Esophagus mucosa (tissue), 1 donor: ENCODE measurements around the gene MANBA. TPM values are rescaled to one million over a fixed set of nuclear protein-coding genes. Genes with fewer than 3 reads are reported as not detected.
A peak's percentile ranks its signal among the peaks of the same experiment; 100 is the strongest.

Source experiments
- ATAC-seq: fragments of 200-7000 bp; cut with Tn5 transposase; one replicate; pipeline ENCODE4 v1.9.1; 2020
- total RNA-seq: library from RNA; stranded (reverse); gene quantifications from one replicate; pipeline ENCODE4 v1.2.4, GENCODE V29; 2023
- donor health status: DM: yes; HTN: yes; CAD: no.

Gene MANBA
- 10.7 TPM for total RNA-seq

- ATAC-seq = peak; percentile 96
These were observed at the start of gene MANBA for GRCh38 chr4:102760645-102761295. Gene MANBA, minus strand, starts transcription at chr4:102760968. Its CDS starts 74 bp downstream, at chr4:102760894.

GRCh38 chr4:102809691-102810090 lies 48.9 kb upstream of the MANBA start:
- ATAC-seq = no peak

DNA sequence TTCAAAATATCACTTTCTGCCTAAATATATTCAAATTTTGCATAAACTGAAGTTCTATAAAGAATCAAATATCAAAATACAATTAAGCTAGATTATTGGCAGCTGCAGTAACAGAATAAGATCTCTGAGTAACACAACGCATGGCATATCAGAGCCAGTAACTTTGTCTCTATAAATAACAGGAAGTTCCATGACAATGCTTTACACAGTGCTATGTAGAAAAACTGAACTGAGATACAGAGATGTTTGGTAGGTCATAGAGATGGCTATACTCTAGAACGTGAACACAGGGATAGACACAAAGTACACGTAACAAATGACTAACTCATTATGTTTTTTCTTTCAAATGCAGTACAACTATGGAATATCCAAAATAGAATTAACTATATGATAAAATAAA lies 48.4 kb upstream of the MANBA start:
- peak; percentile 42 for ATAC-seq

GRCh38 chr4:102808009-102808408 lies 47.2 kb upstream of the MANBA start:
- no peak for ATAC-seq

- no peak for ATAC-seq
These were observed 46.6 kb upstream of the MANBA start for GRCh38 chr4:102807345-102807744.

DNA sequence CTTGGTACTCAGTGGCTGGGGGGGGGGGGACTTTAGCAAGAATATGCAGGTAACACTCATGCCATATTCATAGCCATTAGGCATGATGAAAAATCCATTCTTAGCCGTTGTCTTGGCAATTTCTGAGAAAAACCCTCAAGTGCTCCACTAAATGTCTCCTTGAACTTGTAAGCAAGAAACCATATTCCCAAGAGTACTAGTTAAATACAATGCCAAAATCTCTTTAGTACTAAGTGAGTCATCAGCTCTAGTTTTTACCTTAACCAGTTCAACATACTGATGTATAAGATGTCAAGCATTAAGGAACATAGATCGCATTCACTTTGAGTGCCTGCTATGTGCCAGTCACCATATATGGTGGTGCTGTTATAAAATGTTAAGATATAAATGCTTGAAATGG lies 39.0 kb upstream of the MANBA start:
- ATAC-seq = no peak

DNA sequence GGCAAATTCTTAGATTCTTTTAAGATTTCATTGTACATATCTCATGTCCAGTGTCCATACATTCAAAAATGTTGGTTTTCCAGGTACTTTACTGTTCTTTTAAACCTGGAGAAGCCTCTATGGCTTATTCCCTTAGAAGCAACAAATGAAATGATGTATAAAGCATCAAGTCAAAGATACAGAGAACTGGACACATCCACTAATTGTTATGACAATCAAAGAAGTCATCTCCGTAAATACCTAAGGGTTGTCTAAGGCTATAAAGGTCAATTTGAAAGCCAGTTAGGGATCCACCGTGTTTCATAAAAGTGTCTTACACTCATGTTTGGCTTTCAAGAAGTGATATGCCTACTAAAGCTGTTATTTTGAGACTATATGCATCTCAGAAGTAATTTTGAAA lies 34.2 kb upstream of the MANBA start:
- ATAC-seq = no peak

GRCh38 chr4:102792361-102792936 lies 31.7 kb upstream of the MANBA start:
- ATAC-seq = no peak

DNA sequence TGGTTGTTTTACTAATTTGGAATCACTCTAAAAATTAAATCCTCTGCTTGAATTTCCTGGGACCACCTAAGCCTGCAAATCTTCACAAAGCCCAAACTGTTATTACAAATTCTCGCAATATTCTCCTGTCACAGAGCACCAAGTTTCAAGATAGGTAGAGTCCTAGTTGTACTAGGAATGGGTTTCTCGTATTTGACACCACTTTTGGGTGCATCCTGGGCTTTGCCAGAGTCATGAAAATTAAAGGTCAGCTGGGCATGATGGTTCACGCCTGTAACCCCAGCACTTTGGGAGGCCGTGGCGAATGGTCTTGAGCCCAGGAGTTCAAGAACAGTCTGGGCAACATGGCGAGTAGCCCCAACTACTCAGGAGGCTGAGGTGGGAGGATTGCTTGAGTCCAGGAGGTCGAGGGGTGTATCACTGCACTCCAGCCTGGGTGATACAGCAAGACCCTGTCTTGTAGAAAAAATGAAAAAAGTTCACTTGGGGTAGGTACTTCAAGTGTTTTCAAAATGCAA lies 30.6 kb upstream of the MANBA start:
- ATAC-seq = no peak

GRCh38 chr4:102789317-102789717 lies 28.5 kb upstream of the MANBA start:
- ATAC-seq = peak; percentile 20

- no peak for ATAC-seq
These were observed 27.2 kb upstream of the MANBA start for GRCh38 chr4:102787944-102788343.

DNA sequence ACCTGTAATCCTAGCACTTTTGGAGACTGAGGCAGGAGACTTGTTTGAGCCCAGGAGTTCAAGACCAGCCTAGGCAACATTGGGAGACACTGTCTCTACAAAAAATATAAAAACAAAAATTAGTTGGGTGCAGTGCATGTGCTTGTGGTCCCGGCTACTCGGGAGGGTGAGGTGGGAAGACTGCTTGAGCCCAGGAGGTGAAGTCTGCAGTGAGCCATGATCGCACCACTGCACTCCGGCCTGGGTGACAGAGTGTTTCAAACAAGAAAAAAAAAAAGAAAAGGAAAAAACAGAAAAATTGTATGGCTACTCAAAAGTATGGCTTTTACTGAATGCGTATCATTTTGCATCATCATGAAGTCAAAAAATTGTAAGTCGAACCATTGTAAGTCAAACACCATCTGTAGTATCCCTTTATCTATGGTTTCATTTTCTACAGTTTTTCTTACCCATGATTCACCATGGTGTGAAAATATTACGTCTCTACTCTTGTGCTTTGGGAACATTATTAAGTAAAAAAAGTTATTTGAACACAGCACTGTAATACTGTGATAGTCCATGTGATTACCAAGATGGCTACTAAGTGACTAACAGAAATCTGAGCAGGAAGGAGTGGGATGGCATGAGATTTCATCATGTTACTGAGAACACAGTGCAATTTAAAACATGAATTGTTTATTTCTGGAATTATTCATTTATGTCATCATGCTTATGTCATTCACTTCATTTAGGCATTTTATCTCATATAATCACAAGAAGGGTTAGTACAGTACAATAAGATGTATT lies 26.5 kb upstream of the MANBA start:
- ATAC-seq = peak; percentile 62

GRCh38 chr4:102786279-102786678 lies 25.5 kb upstream of the MANBA start:
- no peak for ATAC-seq

DNA sequence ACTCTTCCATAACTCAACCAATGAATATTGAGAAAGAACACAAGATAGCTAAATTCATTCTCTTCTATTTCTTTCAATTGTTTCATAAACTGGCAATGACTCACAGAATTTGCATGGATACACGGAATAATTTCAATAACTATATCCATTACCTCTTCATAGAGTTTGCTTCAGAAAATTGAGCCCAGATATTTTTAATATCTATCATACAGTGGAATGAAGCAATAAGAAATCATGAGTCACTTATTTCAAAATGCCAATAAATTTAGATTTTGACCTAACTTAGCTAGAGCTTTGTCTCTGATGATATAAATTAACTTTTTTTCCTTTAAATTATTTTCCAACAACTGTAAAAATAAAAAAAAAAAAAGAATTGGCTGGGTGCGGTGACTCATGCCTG lies 22.2 kb upstream of the MANBA start:
- no peak for ATAC-seq

- no peak for ATAC-seq
These were observed 20.8 kb upstream of the MANBA start for GRCh38 chr4:102781570-102781969.

GRCh38 chr4:102780476-102781144 lies 19.8 kb upstream of the MANBA start:
- ATAC-seq = peak; percentile 100

DNA sequence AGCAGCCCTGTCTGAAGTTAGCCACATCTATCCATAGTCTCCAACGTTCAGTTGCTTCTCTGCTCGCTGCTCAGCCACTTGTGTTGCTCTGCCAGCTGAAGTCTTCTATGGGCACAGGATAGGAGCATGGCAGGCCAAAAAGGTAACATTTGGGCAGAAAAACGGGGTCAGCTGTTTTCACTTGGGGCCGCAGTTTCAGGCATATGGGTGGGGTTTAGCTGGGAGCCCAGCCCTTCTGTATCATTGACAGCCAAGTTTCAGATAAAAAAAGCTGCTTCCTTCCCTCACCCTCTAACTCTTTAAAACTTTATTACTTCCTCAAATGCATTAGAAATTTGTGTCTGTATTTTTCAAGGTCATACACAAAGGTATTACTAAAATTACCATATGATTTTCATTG lies 18.4 kb upstream of the MANBA start:
- ATAC-seq = no peak

DNA sequence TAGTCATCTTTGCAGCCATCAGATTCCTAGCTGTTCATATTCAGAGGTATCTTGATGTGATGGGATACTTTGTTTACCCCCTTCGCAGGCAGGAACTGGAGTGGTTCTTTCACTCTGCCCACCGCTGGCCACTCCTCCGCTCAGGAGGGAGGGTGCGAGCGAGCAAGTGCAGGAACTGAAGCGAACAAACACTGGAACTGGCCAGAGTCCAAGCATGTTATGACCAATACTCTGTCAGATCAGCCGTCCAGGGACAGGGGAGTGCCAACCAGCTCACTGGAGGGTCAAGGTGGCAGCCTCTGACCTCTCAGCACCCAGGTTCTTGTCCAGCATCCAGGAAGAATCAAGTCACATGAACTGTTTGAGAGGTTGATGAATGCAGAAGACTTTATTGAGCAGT lies 18.0 kb upstream of the MANBA start:
- ATAC-seq = no peak

GRCh38 chr4:102775805-102776204 lies 15.0 kb upstream of the MANBA start:
- no peak for ATAC-seq

GRCh38 chr4:102774254-102774653 lies 13.5 kb upstream of the MANBA start:
- no peak for ATAC-seq

- no peak for ATAC-seq
These were observed 12.1 kb upstream of the MANBA start for GRCh38 chr4:102772738-102773340.

- ATAC-seq = no peak
These were observed 4.1 kb upstream of the MANBA start for GRCh38 chr4:102764901-102765300.

- no peak for ATAC-seq
These were observed 1.1 kb upstream of the MANBA start for GRCh38 chr4:102761906-102762305.
